HG03521 (cell line): ENCODE measurements around the gene VPS13D.
"Not testable (repeated sequence)": the region's sequence is repeated elsewhere in the genome, so short reads cannot be mapped to it uniquely, and the experiment has no call there.

ENCODE experiments used
- ATAC-seq: cut with Tn5 transposase; IDR thresholded peaks from one replicate; pipeline ENCODE4 v1.9.1; 2021; ENCODE audit warnings: mild to moderate bottlenecking, moderate library complexity; ENCODE audit not compliant: unreplicated experiment

Gene VPS13D

GRCh38 chr1:12285496-12286143, 55.8 kb downstream of the VPS13D start:
- no peak for ATAC-seq

DNA sequence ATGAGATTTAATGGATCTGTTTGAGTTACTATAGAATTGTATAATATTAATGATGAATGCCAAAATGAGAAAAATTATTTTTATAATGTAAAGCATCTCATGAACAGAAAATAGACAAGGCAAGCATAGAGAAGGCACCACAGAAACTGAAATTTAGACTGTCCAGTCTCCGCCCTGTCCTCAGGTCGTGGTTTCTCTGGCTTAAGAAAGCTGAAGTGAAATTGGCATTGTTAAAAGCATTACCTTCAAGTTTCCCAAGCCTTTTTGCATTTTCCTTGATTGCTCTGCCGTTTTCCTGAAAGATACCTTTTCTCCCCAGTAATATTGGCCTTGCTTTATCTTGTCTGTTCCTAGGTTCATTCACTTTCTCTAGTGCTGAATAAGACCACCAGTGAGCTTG, 58.0 kb downstream of the VPS13D start:
- ATAC-seq = no peak

DNA sequence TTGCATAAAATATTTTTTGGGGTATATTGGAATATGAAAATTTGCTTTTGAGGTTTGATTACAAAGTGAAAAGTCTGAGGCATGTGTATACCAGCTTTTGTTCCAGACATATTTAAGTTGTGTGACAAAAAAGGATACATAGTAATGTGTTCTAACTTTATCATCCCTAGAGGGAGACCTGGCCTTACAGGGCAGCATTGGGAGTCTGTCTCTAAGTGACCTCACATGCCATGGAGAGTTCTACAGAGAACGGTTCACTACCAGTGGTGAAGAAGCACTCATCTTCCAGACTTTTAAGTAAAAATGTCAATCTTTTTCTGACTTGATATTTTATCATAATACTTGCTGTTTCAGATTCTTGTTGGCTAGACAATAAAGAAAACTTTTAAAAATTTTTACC, 61.0 kb downstream of the VPS13D start:
- ATAC-seq = no peak

- ATAC-seq = no peak
Measured at GRCh38 chr1:12293416-12293815, 63.6 kb downstream of the VPS13D start.

GRCh38 chr1:12294076-12294475, 64.2 kb downstream of the VPS13D start:
- no peak for ATAC-seq

GRCh38 chr1:12296016-12296415, 66.2 kb downstream of the VPS13D start:
- ATAC-seq = no peak

- ATAC-seq = no peak
Measured at GRCh38 chr1:12296623-12297022, 66.8 kb downstream of the VPS13D start.

- no peak for ATAC-seq
Measured at GRCh38 chr1:12300706-12301105, 70.9 kb downstream of the VPS13D start.

GRCh38 chr1:12301518-12302237, 71.8 kb downstream of the VPS13D start:
- ATAC-seq = no peak

GRCh38 chr1:12302798-12303447, 73.1 kb downstream of the VPS13D start:
- ATAC-seq = no peak

- no peak for ATAC-seq
Measured at GRCh38 chr1:12305377-12305776, 75.5 kb downstream of the VPS13D start.

DNA sequence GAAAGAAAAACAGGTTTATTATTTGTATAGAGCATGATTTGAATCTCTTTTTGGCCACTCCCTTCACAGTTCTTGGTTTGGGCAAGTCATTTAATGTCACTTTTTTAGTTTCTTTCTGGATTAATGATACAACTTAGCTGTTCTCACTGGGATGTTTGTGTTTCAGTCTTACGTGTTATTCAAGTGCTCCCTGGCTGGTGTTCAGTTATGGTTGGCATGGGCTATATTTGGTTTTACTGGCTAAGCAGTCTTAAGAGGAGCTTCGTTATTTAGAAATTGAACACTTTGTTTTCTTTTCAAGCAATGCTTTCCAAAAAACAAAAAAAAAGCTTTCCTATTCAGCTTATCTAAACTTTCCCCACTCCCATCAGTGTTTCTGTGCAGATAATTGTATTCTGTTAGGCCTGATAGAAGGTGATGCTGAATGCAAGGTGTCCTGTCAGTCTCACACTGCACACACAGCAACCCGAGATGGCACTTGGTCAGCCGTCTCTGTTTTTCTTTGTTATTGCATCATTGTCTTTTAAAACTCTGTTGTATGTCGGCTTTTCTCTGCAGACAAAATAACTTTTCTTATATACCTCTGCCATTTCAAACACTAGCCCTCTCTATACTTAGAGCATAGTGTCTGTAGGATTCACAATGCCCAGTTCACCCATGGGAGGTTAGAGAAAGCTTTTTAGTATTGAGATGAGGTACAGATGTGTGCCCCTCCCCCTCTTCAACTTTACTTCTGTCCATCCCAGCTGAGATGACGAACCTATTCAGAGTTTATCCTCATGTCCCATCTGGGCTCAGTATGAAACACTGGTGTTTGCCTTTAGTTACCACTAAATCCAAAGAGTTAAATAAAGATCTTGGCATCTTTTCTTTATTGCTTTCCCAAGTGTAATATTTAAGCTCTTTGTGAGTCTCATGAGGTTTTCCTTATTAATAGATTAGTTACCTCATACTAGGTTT, 80.2 kb downstream of the VPS13D start:
- no peak for ATAC-seq

- no peak for ATAC-seq
Measured at GRCh38 chr1:12314333-12314903, 84.6 kb downstream of the VPS13D start.

DNA sequence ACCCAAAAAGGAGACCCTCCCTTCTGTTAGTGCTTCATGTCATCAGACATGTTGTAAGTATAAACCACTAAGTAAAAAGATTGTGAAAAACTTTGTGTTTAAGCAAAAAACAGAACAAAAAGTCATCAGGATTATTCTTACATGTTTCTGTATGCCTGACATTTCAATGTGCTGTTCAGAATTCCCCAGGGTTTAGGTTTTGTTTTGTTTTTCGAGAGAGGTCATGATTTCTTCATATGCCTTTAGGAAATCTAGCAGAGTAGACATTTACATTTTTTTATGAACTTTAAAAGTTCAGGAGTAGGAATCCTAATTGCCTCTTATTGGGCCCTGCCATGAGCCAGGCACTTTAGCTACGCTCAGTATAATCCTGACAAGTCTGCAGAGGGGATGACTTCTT, 85.3 kb downstream of the VPS13D start:
- ATAC-seq = no peak

DNA sequence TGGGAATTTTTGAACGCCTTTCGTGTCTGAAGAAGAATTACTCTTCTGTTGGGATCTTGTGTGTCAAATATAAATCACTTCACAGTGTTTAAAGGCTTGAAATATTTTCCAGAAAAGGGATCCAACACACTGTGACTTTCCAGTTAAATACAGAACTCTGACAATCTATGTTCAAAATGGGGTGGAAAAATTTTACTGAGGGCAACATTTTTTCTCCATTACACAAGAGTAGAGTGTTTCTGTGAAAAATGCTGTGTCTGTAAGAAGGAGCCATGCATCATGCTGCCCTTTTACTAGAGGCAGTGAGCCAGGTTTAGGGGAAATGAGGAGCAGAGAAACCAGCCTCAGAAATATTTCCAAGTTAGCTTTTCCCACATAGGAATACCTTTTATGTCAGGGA, 86.5 kb downstream of the VPS13D start:
- ATAC-seq = no peak

- no peak for ATAC-seq
Measured at GRCh38 chr1:12320486-12320885, 90.7 kb downstream of the VPS13D start.

GRCh38 chr1:12324423-12324822, 94.6 kb downstream of the VPS13D start:
- ATAC-seq = no peak

DNA sequence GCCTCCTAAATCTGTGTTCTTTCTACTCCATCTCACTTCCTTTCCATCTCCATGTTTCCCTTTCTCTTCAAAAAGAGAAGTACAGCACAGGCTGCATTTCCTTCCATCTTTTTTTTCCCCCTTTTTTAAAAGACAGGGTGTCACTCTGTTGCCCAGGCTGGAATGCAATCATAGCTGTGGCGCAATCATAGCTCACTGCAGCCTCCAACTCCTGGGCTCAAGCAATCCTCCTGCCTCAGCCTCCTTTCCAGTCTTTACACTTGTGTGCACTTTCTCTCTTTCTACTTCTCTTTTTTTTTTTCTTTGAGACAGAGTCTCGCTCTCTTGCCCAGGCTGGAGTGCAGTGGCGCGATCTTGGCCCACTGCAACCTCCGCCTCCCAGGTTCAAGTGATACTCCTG, 95.1 kb downstream of the VPS13D start:
- not testable (repeated sequence) for ATAC-seq

- ATAC-seq = no peak
Measured at GRCh38 chr1:12326986-12327385, 97.2 kb downstream of the VPS13D start.

DNA sequence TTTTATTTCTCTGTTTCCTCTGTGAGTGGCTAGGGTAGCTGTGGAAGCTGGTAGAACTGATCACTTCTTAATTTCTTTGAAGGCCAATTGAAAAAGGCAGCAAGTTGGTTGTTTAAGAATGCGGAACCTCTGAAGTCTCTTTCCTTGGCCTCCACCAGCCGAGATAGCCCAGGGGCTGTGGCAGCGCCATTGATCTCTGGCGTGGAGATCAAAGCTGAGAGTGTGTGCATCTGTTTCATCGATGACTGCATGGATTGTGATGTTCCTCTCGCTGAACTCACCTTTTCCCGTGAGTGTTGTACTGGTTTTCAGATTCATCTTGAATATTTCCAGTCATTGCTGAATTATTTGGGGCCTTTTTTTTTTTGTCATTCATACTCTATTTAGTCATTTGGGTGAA, 97.7 kb downstream of the VPS13D start:
- no peak for ATAC-seq
